GM21360 (cell line): ENCODE measurements around the gene BUD13.

Experiments used
- ATAC-seq: cut with Tn5 transposase; IDR thresholded peaks from one replicate; pipeline ENCODE4 v1.9.1; 2021; ENCODE audit warnings: mild to moderate bottlenecking, moderate library complexity; ENCODE audit not compliant: unreplicated experiment

Gene BUD13

GRCh38 chr11:116720895-116721294, 51.9 kb downstream of the BUD13 start:
- ATAC-seq = no peak

GRCh38 chr11:116718955-116719501, 53.8 kb downstream of the BUD13 start:
- ATAC-seq = no peak

- no peak for ATAC-seq
Observed at GRCh38 chr11:116716621-116717020, 56.2 kb downstream of the BUD13 start.

GRCh38 chr11:116715383-116715782, 57.4 kb downstream of the BUD13 start:
- ATAC-seq = no peak

GRCh38 chr11:116714902-116715301, 57.9 kb downstream of the BUD13 start:
- no peak for ATAC-seq

- ATAC-seq = no peak
Observed at GRCh38 chr11:116712428-116712827, 60.4 kb downstream of the BUD13 start.

- no peak for ATAC-seq
Observed at GRCh38 chr11:116710762-116711161, 62.0 kb downstream of the BUD13 start.

- ATAC-seq = no peak
Observed at GRCh38 chr11:116710001-116710674, 62.6 kb downstream of the BUD13 start.

GRCh38 chr11:116707746-116708145, 65.0 kb downstream of the BUD13 start:
- ATAC-seq = no peak

- ATAC-seq = no peak
Observed at GRCh38 chr11:116707161-116707629, 65.6 kb downstream of the BUD13 start.

- no peak for ATAC-seq
Observed at GRCh38 chr11:116703421-116703820, 69.4 kb downstream of the BUD13 start.

GRCh38 chr11:116702772-116703385, 69.9 kb downstream of the BUD13 start:
- ATAC-seq = no peak

- no peak for ATAC-seq
Observed at GRCh38 chr11:116701876-116702275, 70.9 kb downstream of the BUD13 start.

GRCh38 chr11:116701297-116701801, 71.4 kb downstream of the BUD13 start:
- ATAC-seq = no peak

- ATAC-seq = no peak
Observed at GRCh38 chr11:116700586-116701220, 72.1 kb downstream of the BUD13 start.
